ENCODE data around the gene ICE1.
"Not testable (repeated sequence)": the region's sequence is repeated elsewhere in the genome, so short reads cannot be mapped to it uniquely, and the experiment has no call there.

ICE1 gene

GRCh38 chr5:5492087-5492933 is 69.8 kb downstream of the ICE1 start:
- peak; percentile 97 for FAIRE-seq

GRCh38 chr5:5492934-5493271 is 70.4 kb downstream of the ICE1 start:
- not testable (repeated sequence) for FAIRE-seq

GRCh38 chr5:5494489-5495402 is 72.3 kb downstream of the ICE1 start:
- no peak for FAIRE-seq

- peak; percentile 82 for FAIRE-seq
These were observed 74.8 kb downstream of the ICE1 start for GRCh38 chr5:5497152-5497788.

- no peak for FAIRE-seq
These were observed 77.0 kb downstream of the ICE1 start for GRCh38 chr5:5499442-5499841.

GRCh38 chr5:5504325-5504724 is 81.8 kb downstream of the ICE1 start:
- FAIRE-seq = no peak

GRCh38 chr5:5505815-5506214 is 83.3 kb downstream of the ICE1 start:
- FAIRE-seq = no peak

GRCh38 chr5:5508391-5508790 is 85.9 kb downstream of the ICE1 start:
- FAIRE-seq = no peak

GRCh38 chr5:5511904-5512416 is 89.5 kb downstream of the ICE1 start:
- no peak for FAIRE-seq

- FAIRE-seq = no peak
These were observed 90.1 kb downstream of the ICE1 start for GRCh38 chr5:5512543-5512942.

- FAIRE-seq = not testable (repeated sequence)
These were observed 98.1 kb downstream of the ICE1 start for GRCh38 chr5:5520622-5521021.

GRCh38 chr5:5521029-5521428 is 98.6 kb downstream of the ICE1 start:
- no peak for FAIRE-seq

GRCh38 chr5:5521478-5521877 is 99.0 kb downstream of the ICE1 start:
- no peak for FAIRE-seq

GRCh38 chr5:5522336-5522735 is 99.9 kb downstream of the ICE1 start:
- FAIRE-seq = no peak

- no peak for FAIRE-seq
These were observed 100.6 kb downstream of the ICE1 start for GRCh38 chr5:5523066-5523505.

- FAIRE-seq = no peak
These were observed 101.8 kb downstream of the ICE1 start for GRCh38 chr5:5524327-5524726.

GRCh38 chr5:5531371-5531770 is 108.9 kb downstream of the ICE1 start:
- FAIRE-seq = no peak

GRCh38 chr5:5532306-5533076 is 110.0 kb downstream of the ICE1 start:
- FAIRE-seq = no peak

GRCh38 chr5:5533927-5534326 is 111.5 kb downstream of the ICE1 start:
- FAIRE-seq = no peak

- FAIRE-seq = no peak
These were observed 111.9 kb downstream of the ICE1 start for GRCh38 chr5:5534333-5534732.

- no peak for FAIRE-seq
These were observed 114.4 kb downstream of the ICE1 start for GRCh38 chr5:5536871-5537270.

GRCh38 chr5:5537426-5537825 is 114.9 kb downstream of the ICE1 start:
- FAIRE-seq = no peak
